ENCODE data around the gene CD58.

The CD58 gene

DNA sequence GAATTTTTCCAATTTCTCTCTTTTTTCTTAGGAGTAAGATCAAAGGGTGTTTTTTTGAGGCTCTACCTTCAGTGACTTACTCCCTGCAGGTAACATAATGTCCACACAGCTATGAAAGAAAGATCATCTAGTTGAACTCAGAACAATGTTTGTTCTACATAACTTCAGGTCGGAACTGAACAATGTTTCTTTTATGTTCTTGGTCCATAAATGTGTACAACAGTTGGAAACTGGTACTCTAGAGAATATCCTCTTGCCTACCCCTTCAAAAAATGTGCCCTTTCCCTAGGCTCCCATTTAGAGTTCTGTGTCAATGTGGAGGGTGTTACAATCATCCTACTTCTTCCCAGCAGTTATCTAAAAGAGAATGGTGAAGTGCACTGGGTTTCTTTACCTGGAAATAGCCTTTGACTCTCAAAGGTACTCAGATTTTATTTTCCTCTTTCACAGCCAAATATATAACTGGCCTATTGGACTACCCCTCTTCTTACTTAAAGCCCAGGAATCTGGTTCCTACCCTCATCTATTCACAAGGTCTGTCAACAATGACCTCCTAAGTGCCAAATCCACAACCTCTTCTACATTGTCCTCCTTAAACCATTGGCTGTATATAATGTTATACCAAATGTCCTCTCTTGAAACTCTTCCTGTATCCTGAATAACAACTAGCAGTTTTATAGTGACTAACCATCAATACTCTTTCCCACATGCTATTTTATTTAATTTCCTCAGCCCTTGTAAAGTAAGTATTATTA lies 42.3 kb downstream of the CD58 start:
- POLR2A ChIA-PET: no interaction called here
- DNase-seq (ENCODE audit: low read depth, low spot score): no peak
- TF ChIP-seq, protein P1, sequence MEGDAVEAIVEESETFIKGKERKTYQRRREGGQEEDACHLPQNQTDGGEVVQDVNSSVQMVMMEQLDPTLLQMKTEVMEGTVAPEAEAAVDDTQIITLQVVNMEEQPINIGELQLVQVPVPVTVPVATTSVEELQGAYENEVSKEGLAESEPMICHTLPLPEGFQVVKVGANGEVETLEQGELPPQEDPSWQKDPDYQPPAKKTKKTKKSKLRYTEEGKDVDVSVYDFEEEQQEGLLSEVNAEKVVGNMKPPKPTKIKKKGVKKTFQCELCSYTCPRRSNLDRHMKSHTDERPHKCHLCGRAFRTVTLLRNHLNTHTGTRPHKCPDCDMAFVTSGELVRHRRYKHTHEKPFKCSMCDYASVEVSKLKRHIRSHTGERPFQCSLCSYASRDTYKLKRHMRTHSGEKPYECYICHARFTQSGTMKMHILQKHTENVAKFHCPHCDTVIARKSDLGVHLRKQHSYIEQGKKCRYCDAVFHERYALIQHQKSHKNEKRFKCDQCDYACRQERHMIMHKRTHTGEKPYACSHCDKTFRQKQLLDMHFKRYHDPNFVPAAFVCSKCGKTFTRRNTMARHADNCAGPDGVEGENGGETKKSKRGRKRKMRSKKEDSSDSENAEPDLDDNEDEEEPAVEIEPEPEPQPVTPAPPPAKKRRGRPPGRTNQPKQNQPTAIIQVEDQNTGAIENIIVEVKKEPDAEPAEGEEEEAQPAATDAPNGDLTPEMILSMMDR (IDR thresholded peaks at IDR 0.05; ENCODE audit: insufficient read depth, low read length, missing control alignments): no peak
- CTCF ChIA-PET: no interaction called here
- H3K4me3 ChIP-seq (ENCODE audit: low read depth, low read length): no peak overlapping the region

DNA sequence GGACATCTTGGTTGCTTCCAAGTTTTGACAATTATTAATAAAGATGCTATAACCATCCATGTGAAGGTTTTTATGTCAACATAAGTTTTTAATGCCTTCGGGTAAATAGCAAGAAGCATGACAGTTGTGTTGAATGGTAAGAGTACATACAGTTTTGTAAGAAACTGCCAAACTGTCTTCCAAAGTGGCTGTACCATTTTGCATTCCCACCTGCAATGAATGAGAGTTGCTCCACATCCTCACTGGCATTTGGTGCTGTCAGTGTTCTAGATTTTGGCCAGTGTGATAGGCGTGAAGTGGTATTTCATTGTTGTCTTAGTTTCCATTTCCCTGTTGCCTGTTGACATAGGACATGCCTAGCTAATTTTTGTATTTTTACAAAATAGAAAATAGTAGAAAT lies 45.4 kb downstream of the CD58 start:
- POLR2A ChIA-PET: no interaction called here
- CTCF ChIA-PET: no interaction called here
- no peak overlapping the region for H3K4me3 ChIP-seq (ENCODE audit: low read depth, low read length)
- DNase-seq (ENCODE audit: low read depth, low spot score): no peak
- TF ChIP-seq, protein P1 (IDR thresholded peaks at IDR 0.05; ENCODE audit: insufficient read depth, low read length, missing control alignments): no peak

DNA sequence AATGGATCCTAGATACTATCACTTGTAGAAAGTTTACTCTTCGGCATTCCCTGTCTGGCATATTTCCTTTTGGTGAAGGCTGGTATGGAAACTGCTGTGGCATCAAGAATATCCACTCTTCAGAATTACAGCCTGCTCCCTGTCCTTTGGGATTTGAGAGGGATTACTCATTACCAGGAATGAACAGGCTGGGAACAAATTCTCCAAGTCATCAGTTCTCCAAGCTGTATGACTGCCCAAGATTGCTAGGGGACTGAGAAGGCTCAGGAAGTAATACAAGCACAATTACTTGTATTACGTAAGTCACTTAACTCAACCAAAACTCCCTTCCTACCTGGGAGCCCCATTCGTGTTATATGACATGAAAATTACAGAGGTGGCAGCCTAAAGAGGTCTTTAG lies 49.6 kb downstream of the CD58 start:
- TF ChIP-seq, protein P1 (IDR thresholded peaks at IDR 0.05; ENCODE audit: insufficient read depth, low read length, missing control alignments): no peak
- no peak overlapping the region for H3K4me3 ChIP-seq (ENCODE audit: low read depth, low read length)
- ChIA-PET POLR2A (no interaction called here), CTCF (no interaction called here)
- no peak for DNase-seq (ENCODE audit: low read depth, low spot score)

DNA sequence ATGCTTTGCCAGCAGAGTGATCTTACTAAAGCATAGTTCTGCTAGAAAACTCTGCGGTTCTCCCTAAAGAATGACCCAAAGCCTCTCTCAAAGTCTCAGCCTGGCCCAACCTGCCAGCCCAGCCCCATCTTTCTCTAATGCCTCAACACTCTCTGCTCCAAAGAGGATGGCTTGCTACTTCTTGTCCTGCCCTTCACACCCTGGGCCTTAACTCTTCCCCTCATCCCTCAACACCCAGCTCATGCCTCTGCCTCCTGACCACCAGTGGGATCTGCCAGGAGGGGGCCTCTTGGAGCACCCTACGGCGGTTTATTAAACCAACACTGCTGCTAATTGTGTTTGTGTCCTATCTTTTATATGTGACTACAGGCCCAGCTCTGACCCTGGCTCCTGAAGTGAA lies 52.4 kb downstream of the CD58 start:
- ChIA-PET CTCF (interaction anchor here (1.9 kb wide), 1 partner anchor 33 kb away, joined by 6 read pairs; no protein-coding TSS in a partner anchor), POLR2A (no interaction called here)
- TF ChIP-seq, protein P1 (IDR thresholded peaks at IDR 0.05; ENCODE audit: insufficient read depth, low read length, missing control alignments): no peak
- H3K4me3 ChIP-seq (ENCODE audit: low read depth, low read length): no peak overlapping the region
- no peak for DNase-seq (ENCODE audit: low read depth, low spot score)

DNA sequence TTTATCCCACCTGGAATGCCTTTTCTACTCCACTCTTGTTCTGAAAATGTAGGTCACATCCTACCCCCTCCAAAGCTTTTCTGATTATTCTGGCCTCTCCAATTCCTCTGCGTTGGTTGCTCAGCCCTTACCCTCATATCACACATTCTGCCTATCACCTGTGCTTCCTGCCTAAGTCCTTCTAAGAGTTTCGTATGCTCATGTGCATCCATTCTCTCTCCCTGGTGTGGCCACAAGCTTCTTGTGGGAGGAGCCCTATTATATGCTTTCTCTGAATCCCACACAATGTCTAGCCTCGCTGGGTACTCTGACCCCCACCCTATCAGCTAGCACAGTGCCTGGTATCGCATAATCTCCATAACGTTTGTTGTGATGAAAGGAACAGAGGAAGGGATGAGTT lies 54.2 kb downstream of the CD58 start:
- ChIA-PET POLR2A (no interaction called here), CTCF (interaction anchor here (1.9 kb wide), 1 partner anchor 31 kb away, joined by 6 read pairs; no protein-coding TSS in a partner anchor)
- no peak overlapping the region for H3K4me3 ChIP-seq (ENCODE audit: low read depth, low read length)
- DNase-seq (ENCODE audit: low read depth, low spot score): no peak
- TF ChIP-seq, protein P1 (IDR thresholded peaks at IDR 0.05; ENCODE audit: insufficient read depth, low read length, missing control alignments): no peak

DNA sequence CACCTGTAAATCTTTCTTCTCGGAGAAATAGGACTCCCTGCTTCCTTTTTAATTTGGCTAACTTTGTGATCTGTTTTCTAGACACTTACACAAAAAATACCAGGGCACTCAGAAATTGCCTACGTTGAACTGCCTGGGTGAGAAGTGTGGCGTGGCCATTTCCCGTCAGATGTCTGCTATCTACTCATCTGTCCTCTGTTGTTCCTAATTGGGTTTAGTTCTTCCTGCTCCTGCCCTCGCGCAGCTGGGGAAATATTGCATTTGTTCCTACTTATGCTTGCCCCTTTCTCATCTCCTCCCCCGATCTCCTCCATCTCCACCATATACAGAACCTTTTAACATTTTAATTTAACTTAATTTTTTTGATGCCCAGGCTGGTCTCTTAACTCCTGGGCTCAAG lies 55.1 kb downstream of the CD58 start:
- DNase-seq (ENCODE audit: low read depth, low spot score): no peak
- TF ChIP-seq, protein P1 (IDR thresholded peaks at IDR 0.05; ENCODE audit: insufficient read depth, low read length, missing control alignments): no peak
- H3K4me3 ChIP-seq (ENCODE audit: low read depth, low read length): no peak overlapping the region
- POLR2A ChIA-PET: no interaction called here
- CTCF ChIA-PET: interaction anchor here (1.0 to 2.8 kb wide), 6 partner anchors 11 to 376 kb away, joined by 3 to 12 read pairs (median 5); no protein-coding TSS in a partner anchor

All from AG04449 (cell line).